ENCODE measurements around the gene SPATA3. TPM values are rescaled to one million over a fixed set of nuclear protein-coding genes. Genes with fewer than 3 reads are reported as not detected.

SPATA3 gene
- not detected for polyA plus RNA-seq

DNA sequence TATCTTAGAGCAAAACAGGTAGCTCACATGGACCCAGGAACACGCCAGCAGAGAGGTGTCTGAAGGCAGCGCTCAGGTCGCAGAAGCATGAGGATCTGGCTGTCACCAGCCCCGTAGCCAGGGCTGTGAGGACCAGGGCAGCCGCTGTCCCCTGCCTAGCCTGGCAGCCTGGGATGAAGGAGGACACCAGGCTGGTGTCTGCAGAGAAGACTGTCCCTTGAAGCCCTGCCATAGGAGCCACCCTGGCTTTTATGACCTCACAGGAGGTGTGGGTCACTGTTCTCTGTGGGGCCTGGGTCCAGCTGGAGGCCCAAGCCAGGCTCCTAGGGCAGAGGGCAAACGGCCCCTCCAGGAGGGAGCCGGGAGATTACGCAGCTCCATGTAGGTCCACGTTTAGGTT, at the start of gene SPATA3:
SPATA3 (plus strand) TSS at position 301 of the 400 bp plus-strand sequence. CDS start 113 bp downstream, outside the sequence.
- Mint-ChIP-seq H3K4me1 (no peaks in the 10 kb centered on the region), H3K4me3 (no peak within 1 kb of the TSS), H3K36me3 (peaks cover 0 to 5% (median 0%) of the 10 kb centered on the region in 3 donors), H3K9me3 (no peaks in the 10 kb centered on the region), H3K27me3 (ENCODE audit: low read depth in 3 of 3) (peaks cover 16 to 33% (median 16%) of the 10 kb centered on the region in 3 donors), H3K27ac (no peak within 1 kb of the TSS)
- DNase-seq: no peak

DNA sequence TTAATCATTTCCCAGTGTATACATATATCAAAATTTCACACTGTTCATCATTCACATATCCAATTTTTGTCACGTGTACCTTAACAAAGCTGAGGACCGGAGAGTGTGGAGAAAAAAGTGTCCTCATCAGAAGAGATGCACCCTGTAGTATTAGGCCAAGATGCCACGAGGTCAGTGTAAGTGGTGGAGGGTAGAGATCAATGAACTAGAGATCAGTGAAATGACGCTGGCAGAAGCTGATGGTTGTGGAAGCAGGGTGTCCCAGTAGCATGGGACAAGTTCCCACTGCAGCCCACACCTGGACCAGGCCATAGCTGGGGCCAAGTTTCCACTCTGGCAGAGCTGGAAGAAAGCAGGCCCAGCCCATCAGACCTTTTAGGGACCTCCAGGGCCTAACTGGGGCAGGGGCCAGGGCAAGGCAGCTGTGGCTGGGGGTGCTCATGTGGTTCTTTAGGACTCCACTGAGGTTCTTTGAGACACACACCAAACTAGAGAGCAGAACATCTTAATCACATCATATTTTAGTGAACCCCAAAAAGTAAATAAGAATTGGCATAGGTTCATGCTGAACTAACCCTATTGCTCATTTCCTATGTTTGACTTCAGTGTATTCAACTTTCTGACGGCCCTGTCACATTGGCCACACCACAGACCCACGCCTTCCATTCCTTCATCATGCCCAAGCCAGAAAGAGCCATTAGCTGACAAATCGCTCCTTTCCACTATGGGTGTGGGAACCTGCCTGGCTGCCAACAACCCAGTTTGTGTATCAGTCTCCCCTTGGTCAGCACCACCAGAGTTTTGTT, 49.3 kb upstream of the SPATA3 start:
- Mint-ChIP-seq H3K4me1 (peaks cover 7 to 15% of the 10 kb centered on the region in 2 donors), H3K36me3 (no peaks in the 10 kb centered on the region), H3K27ac (no peak overlapping the region), H3K27me3 (ENCODE audit: low read depth in 3 of 3) (peaks cover 10 to 16% (median 14%) of the 10 kb centered on the region in 3 donors), H3K4me3 (no peak overlapping the region), H3K9me3 (no peaks in the 10 kb centered on the region)
- no peak for DNase-seq

DNA sequence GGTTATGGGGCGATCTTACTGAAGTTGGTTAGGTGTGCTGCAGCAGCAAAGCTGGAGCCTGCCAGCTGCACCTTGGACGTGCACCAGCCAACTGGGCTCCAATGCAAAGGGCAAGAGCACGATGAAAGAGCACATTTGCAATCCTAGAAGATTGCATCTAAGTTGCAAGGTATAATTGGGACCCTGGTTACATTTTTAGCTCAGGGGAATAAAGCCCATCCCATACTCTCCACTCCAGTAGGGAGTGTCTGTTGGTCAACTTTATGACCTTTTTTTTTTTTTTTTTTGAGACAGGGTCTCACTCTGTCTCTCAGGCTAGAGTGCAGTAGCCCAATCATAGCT, 48.7 kb upstream of the SPATA3 start:
- Mint-ChIP-seq H3K36me3 (no peaks in the 10 kb centered on the region), H3K4me1 (peaks cover 7 to 15% of the 10 kb centered on the region in 2 donors), H3K27me3 (ENCODE audit: low read depth in 3 of 3) (peaks cover 8 to 16% (median 14%) of the 10 kb centered on the region in 3 donors)

DNA sequence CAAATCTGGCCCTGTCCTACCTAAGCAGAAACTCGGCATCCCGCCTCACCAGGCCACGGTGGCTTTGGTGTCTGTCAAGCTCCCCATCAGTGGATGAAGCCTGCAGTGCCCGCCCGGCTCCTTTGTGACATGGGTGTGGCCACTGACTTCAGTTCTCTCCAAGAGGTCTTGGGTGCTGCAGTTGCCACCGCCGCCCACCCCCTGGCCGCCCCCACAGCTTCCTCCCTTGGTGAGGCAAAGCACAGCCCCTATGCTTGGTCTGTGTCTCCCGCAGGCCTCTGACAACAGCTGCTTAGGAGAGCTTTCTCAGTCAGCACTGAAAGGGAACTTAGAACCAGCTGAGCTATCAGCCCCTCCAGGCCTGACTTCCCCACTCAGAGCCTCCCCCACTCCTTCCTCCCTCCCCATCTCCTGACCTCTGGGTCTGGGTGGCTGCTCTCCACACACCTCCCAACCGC, 48.0 kb upstream of the SPATA3 start:
- H3K36me3 Mint-ChIP-seq: no peaks in the 10 kb centered on the region
- H3K9me3 Mint-ChIP-seq: no peaks in the 10 kb centered on the region
- no peak overlapping the region for H3K27ac Mint-ChIP-seq
- peaks cover 8 to 13% (median 12%) of the 10 kb centered on the region in 3 donors for H3K27me3 Mint-ChIP-seq (ENCODE audit: low read depth in 3 of 3)
- H3K4me3 Mint-ChIP-seq: no peak overlapping the region
- peaks cover 7 to 11% of the 10 kb centered on the region in 2 donors for H3K4me1 Mint-ChIP-seq
- no peak for DNase-seq

More for the DNA sequence above, 48.7 kb upstream of the SPATA3 start:
- no peak overlapping the region for H3K27ac Mint-ChIP-seq
- DNase-seq: no peak
- no peak overlapping the region for H3K4me3 Mint-ChIP-seq
- no peaks in the 10 kb centered on the region for H3K9me3 Mint-ChIP-seq

DNA sequence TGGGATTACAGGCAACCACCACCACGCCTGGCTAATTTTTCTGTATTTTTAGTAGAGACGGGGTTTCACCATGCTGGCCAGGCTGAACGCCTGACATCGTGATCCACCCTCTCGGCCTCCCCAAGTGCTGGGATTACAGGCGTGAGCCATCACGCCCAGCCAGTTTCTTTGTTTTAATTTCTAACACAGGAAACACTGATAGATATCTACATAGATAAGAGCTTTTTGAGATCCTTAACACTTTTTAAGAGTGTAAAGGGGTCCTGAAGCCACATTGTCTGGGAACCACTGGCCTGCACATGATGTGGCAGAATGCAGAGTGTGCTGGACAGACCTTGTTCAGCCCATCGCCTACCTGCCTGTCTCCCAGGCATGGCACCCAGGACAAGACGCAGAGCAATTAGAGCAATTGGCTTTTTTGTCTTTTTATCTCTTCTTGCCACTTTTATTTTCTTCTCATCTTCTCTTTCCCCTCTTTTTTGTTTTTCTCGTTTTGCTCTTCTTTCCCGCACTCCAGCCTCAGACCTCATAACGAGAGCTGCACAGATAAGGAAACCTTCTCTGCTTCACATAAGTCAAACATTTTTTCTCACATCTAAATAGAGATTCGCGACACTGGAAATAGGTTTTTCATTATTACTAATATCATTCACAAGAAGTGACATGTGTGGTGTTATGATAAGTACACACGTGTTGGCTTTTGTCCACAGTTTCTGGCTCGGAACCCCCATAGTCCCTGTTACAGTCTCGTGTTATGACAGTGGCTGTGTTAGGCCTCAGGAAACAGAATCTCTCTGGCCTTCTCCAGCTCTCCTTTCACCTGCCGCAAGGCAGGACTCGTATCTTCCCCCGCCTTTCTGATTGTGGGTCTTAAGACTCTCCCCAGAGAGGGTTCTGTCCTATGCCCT, 45.7 kb upstream of the SPATA3 start:
- Mint-ChIP-seq H3K4me1 (peaks cover 0 to 1% of the 10 kb centered on the region in 2 donors), H3K36me3 (peaks cover 0 to 3% (median 0%) of the 10 kb centered on the region in 3 donors), H3K27me3 (ENCODE audit: low read depth in 3 of 3) (peaks cover 8 to 18% (median 11%) of the 10 kb centered on the region in 3 donors), H3K4me3 (no peak overlapping the region), H3K9me3 (peaks cover 0 to 2% (median 0%) of the 10 kb centered on the region in 6 donors), H3K27ac (no peak overlapping the region)
- no peak for DNase-seq

DNA sequence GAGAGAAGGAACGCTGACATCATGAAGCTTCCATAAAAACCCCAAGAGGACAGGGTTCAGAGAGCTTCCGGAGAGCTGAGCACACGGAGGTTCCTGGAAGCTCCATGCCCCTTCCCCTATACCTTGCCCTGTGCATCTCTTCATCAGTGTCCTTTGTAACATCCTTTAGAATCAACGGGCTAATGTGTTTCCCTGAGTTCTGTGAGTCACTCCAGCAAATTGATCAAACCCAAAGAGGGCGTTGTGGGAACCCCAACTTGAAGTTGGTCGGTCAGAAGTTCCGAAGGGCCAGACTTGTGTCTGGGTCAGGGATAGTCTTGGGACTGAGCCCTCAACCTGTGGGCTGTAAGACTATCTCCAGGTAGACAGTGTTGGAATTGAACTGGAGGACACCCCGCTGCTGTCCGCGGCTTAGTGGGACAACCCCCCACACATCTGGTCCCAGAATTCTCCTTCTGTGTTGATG, 45.0 kb upstream of the SPATA3 start:
- DNase-seq: no peak
- H3K27me3 Mint-ChIP-seq (ENCODE audit: low read depth in 3 of 3): peaks cover 11 to 19% (median 12%) of the 10 kb centered on the region in 3 donors
- no peak overlapping the region for H3K4me3 Mint-ChIP-seq
- H3K27ac Mint-ChIP-seq: no peak overlapping the region
- peaks cover 0 to 1% of the 10 kb centered on the region in 2 donors for H3K4me1 Mint-ChIP-seq
- peaks cover 0 to 4% (median 0%) of the 10 kb centered on the region in 3 donors for H3K36me3 Mint-ChIP-seq
- H3K9me3 Mint-ChIP-seq: peaks cover 0 to 2% (median 0%) of the 10 kb centered on the region in 6 donors

DNA sequence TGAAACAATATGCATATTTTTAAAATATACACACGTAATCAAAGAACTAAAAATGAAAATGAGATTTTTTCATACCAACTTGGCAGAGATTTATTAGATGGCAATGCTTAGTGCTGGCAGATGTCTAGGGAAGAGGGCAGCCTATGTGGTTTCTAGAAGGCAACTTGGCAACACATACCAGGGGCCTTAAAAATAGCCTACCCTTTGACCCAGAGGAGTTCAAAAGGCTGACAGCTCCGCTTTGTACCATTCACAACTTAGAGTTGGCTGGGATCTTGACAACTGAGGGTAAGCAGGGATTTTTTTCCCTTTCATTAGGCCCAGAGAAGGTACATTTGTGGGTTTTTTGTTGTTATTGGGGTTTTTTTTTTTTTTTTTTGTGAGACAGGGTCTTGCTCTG, 44.5 kb upstream of the SPATA3 start:
- H3K4me3 Mint-ChIP-seq: no peak overlapping the region
- H3K27ac Mint-ChIP-seq: no peak overlapping the region

DNA sequence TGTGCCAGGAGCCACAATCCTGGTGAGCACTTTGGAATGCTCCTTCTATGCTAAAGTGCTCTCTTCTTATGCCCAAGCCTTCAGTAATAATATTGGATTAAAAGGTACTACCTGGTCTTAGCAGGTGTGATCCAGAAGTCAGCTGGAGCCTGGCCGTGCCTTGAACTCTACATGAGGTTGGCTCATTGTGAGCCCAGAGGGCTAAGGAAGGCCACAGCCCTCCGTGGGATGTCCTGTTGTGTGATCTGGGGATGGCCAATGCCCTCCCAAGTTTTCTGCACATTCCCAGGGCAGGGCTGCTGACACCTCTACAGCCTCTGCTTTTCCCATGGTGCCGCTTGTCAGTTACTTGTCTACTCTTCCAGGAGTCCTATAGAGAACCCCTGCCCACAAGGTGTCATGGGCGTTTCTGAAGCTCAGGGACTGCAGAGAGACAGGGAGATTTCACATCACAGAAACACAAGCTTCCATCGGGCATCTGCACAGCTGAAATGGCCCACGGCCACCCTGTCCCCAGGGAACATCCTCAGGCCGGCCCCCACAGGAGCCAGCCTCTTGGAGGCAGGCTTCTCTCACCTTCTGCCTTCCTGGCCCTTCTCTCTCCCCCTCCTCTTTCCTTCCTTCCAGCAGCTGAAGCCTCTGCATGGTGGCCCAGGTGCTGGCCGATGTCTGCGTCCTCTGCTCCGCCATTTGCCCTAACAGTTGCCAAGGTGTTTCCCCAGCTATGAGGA, 43.5 kb upstream of the SPATA3 start:
- Mint-ChIP-seq H3K9me3 (peaks cover 0 to 4% (median 0%) of the 10 kb centered on the region in 6 donors), H3K4me3 (no peak overlapping the region), H3K27ac (no peak overlapping the region), H3K4me1 (peaks cover 9 to 10% of the 10 kb centered on the region in 2 donors), H3K27me3 (ENCODE audit: low read depth in 3 of 3) (peaks cover 14 to 26% (median 17%) of the 10 kb centered on the region in 3 donors), H3K36me3 (peaks cover 0 to 4% (median 0%) of the 10 kb centered on the region in 3 donors)
- DNase-seq: no peak

More for the DNA sequence above, 44.5 kb upstream of the SPATA3 start:
- Mint-ChIP-seq H3K4me1 (peaks cover under 1 to 1% of the 10 kb centered on the region in 2 donors), H3K36me3 (peaks cover 0 to 4% (median 0%) of the 10 kb centered on the region in 3 donors), H3K27me3 (ENCODE audit: low read depth in 3 of 3) (peaks cover 11 to 19% (median 13%) of the 10 kb centered on the region in 3 donors), H3K9me3 (peaks cover 0 to 2% (median 0%) of the 10 kb centered on the region in 6 donors)
- DNase-seq: no peak

DNA sequence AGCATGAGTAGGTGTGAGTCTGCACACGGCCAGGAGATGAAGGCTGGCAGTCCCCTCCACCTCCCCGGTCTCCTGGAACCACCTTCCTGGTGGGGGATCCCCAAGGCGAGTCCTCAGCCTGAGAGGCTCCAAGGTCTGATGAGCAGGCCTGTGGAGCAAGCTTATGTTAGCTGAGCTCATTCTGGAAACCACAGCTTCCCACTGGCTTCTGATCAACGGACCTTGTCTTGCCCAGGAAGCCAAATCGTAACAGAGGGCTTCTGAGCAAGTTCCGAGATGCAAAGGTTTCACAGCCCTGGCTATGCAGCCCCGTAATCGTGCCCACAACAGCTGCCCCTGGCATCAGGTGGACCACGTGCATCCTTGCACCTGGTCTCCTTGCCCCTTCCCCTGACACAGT, 42.1 kb upstream of the SPATA3 start:
- Mint-ChIP-seq H3K36me3 (peaks cover 0 to 4% (median 0%) of the 10 kb centered on the region in 3 donors), H3K27ac (no peak overlapping the region), H3K27me3 (ENCODE audit: low read depth in 3 of 3) (peaks cover 19 to 34% (median 20%) of the 10 kb centered on the region in 3 donors), H3K4me1 (peaks cover 12 to 16% of the 10 kb centered on the region in 2 donors), H3K4me3 (no peak overlapping the region), H3K9me3 (peaks cover 0 to 4% (median 0%) of the 10 kb centered on the region in 6 donors)
- no peak for DNase-seq

DNA sequence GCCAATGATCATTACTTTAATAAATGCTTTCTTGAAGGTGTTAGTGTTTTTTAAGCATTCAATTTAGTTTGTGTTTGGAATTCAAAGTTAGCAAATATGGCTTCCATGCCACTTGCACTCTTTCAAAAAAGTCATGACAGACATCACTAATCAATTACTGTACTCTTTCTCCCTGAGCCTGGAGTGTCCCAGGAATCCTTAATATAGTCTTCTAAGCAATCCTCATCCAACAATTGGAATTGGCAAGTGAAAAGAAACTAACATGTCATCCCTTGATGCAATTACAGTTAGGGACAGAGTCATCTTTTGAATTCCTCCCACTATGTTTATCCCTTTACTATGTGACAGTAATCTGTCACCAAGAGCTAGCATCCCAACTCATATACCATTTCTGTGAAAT, 41.2 kb upstream of the SPATA3 start:
- no peak for DNase-seq
- H3K27ac Mint-ChIP-seq: no peak overlapping the region
- H3K27me3 Mint-ChIP-seq (ENCODE audit: low read depth in 3 of 3): peaks cover 17 to 31% (median 22%) of the 10 kb centered on the region in 3 donors
- H3K9me3 Mint-ChIP-seq: peaks cover 0 to 4% (median 0%) of the 10 kb centered on the region in 6 donors
- H3K4me3 Mint-ChIP-seq: no peak overlapping the region
- peaks cover 0 to 4% (median 0%) of the 10 kb centered on the region in 3 donors for H3K36me3 Mint-ChIP-seq
- H3K4me1 Mint-ChIP-seq: peaks cover 12 to 16% of the 10 kb centered on the region in 2 donors

DNA sequence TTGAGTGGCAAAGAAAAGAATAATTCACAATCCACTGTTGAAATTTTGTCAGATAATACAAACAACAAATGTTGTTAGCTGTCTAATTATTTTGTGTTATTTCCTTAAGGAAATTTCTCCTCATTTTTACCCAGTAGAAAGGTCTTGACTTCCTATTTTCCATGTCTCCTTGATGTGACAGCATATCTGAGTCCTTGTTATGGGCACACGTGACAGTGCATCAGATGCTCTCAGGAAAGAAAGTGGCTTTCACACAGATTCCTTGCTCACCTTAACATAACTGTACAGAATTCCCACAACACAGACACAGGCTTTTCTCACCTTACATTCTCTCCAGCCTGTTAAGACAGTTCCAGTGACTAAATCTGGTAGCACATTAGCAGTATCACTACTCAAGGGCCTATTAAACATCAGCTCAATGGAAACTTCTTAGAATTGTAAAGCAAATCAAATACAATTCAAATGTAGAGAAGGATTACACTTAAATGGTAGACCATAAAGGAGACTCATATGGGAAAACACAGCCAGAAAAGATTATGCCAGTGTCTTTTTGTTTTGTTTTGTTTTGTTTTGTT, 40.7 kb upstream of the SPATA3 start:
- H3K27me3 Mint-ChIP-seq (ENCODE audit: low read depth in 3 of 3): peaks cover 17 to 31% (median 24%) of the 10 kb centered on the region in 3 donors
- DNase-seq: no peak
- H3K27ac Mint-ChIP-seq: no peak overlapping the region
- H3K36me3 Mint-ChIP-seq: peaks cover 0 to 4% (median 0%) of the 10 kb centered on the region in 3 donors
- H3K9me3 Mint-ChIP-seq: peaks cover 0 to 4% (median 0%) of the 10 kb centered on the region in 6 donors
- H3K4me1 Mint-ChIP-seq: peaks cover 12 to 16% of the 10 kb centered on the region in 2 donors
- no peak overlapping the region for H3K4me3 Mint-ChIP-seq

DNA sequence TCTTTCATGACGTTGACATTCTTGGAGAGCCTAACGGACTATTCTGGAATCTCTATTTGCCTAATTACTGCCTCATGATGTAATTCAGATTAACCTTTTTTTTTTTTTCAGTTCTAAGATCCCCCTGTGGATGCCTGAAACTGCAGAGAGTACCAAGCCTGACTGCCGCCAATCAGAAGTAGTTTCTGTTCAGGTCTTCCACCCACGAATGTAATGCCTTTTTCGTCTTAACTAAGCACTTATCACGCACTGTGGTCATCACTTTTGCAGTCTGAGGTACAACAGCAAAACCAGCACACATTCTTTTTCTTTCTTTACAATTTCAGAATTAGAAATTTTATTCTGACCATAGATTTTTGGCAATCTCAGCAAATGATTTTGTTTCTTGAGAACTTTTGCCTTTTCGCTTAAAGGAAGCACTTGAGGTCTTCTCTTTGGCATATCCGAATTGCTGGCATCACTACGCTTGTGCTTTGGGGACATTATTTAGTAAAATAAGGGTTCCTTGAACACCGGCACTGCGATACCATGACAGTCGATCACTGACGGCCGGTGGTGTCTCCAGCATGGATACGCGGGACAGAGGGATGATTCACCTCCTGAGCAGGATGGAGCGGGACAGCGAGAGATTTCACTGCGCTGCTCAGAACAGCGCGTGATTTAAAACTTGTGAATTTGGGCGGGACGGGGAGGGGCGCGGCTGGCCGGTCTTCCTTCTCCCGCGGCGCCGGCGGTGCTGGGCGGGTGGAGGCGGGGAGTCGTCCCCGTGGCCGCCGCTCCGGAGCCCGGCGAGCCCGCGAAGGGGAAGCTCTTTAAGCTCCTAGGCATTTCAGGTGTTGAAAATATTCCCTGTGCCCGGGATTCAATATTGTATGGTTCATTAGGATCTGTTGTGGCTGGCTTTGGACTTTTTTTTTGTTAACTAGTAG, 38.8 kb upstream of the SPATA3 start:
- peaks cover 0 to 4% (median 0%) of the 10 kb centered on the region in 3 donors for H3K36me3 Mint-ChIP-seq
- peak; percentile 35 to 47 (median 42) for DNase-seq

More for the DNA sequence above, 38.8 kb upstream of the SPATA3 start:
- Mint-ChIP-seq H3K4me1 (peaks cover 11 to 16% of the 10 kb centered on the region in 2 donors), H3K9me3 (peaks cover 0 to 4% (median 0%) of the 10 kb centered on the region in 6 donors), H3K4me3 (peak overlapping the region; percentile 81 to 92 (median 83)), H3K27ac (peak overlapping the region in 3 of 6 donors; percentile 38 to 72 (median 58)), H3K27me3 (ENCODE audit: low read depth in 3 of 3) (peaks cover 11 to 36% (median 28%) of the 10 kb centered on the region in 3 donors)

All from immature natural killer cell (primary cell).